LNCaP clone FGC (cell line): ENCODE measurements around the gene AKAP8.
"Not testable (repeated sequence)": the region's sequence is repeated elsewhere in the genome, so short reads cannot be mapped to it uniquely, and the experiment has no call there.

Experiments
- DNase-seq: peaks from one replicate; pipeline ENCODE4 v3.0.0-alpha.2; 2011; ENCODE audit warnings: low read depth
- H3K4me3 ChIP-seq: 2 replicates; pipeline ENCODE4 v1.5.1; 2011; ENCODE audit warnings: mild to moderate bottlenecking, low read depth, low read length, control low read depth
- TF ChIP-seq, protein P1 (sequence below): IDR thresholded peaks from 2 replicates; pipeline ENCODE4 v1.5.1; 2012; ENCODE audit warnings: mild to moderate bottlenecking; ENCODE audit not compliant: control insufficient read depth, insufficient read depth; ENCODE audit errors: extremely low read depth

The AKAP8 gene

DNA sequence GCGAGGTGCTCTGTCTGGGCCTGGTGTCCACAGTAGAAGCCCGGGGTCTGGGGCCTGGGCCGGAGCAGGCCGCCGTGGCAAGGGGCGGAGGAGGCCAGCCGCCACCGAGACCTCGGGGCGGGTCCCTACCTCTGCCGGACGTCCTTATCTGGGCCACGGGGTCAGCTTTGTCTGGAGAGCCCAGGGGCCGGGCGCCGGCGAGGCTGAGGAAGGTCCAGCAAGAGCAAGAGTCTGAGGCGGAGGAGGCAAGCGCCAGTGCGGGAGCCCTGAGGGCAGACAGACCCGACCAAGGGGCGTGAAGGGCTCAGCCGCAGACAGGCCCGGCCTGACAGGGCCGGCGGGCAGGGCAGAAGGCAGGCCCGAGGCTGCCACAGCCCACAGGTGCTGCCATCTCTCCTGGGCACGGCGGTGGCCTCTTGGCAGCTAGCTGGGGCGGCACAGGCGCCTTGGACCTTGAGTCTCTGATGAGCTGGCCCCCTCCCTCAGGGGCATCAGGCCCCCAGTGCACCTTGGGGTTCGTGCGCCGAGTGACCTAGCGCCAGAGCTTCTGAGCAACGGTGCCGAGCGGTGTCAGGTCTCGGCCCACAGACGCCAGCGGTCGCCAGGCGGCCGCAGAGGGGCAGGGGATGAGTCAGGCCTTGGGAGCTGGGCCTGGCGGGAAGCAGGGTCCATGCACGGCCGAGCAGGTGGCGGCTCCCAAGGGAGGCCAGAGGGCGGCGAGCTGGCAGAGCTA is 19.1 kb upstream of the AKAP8 start:
- no peak for DNase-seq
- TF ChIP-seq, protein P1, sequence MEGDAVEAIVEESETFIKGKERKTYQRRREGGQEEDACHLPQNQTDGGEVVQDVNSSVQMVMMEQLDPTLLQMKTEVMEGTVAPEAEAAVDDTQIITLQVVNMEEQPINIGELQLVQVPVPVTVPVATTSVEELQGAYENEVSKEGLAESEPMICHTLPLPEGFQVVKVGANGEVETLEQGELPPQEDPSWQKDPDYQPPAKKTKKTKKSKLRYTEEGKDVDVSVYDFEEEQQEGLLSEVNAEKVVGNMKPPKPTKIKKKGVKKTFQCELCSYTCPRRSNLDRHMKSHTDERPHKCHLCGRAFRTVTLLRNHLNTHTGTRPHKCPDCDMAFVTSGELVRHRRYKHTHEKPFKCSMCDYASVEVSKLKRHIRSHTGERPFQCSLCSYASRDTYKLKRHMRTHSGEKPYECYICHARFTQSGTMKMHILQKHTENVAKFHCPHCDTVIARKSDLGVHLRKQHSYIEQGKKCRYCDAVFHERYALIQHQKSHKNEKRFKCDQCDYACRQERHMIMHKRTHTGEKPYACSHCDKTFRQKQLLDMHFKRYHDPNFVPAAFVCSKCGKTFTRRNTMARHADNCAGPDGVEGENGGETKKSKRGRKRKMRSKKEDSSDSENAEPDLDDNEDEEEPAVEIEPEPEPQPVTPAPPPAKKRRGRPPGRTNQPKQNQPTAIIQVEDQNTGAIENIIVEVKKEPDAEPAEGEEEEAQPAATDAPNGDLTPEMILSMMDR: no peak
- no peak overlapping the region for H3K4me3 ChIP-seq

DNA sequence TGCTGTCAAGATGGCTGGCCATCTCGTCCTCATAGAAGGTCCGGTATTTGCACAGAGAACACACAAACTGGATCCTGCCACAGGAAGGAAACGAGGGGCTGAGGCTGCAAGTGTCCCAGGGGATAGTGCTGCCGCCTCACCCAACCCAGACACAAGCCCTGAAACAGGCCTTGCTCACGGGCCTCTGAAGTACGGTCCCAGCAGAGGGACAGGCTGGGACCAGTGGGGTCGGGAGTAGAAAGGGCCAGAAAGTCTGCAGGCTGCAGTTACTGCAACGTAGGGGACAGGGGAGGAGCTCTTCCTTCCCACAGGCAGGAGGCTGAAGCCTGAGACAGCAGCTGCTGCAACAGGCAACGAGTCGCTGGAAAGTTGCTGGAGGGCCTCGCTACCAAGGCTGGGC is 18.2 kb upstream of the AKAP8 start:
- TF ChIP-seq, protein P1: no peak
- DNase-seq: no peak
- H3K4me3 ChIP-seq: no peak overlapping the region

DNA sequence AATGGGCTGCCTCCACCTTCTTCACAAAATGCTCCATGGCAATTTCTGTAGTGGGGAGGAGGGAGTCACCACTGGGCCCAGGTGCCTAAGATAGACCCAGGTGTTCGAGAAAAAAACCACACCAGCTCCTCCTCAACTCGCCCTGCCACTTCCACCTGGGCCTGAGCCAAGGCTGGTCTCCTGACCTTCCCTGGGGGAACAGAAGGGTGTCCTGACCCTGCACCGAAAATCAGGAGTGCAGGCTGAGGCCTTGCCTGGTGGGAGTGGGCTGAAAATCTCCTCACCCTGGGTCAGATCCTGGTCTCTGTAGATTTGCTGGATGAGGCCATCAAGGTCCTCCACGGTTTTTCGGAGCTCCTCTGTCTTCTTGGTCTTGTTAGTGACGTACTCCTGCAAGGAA is 17.6 kb upstream of the AKAP8 start:
- TF ChIP-seq, protein P1: no peak
- no peak overlapping the region for H3K4me3 ChIP-seq
- no peak for DNase-seq

DNA sequence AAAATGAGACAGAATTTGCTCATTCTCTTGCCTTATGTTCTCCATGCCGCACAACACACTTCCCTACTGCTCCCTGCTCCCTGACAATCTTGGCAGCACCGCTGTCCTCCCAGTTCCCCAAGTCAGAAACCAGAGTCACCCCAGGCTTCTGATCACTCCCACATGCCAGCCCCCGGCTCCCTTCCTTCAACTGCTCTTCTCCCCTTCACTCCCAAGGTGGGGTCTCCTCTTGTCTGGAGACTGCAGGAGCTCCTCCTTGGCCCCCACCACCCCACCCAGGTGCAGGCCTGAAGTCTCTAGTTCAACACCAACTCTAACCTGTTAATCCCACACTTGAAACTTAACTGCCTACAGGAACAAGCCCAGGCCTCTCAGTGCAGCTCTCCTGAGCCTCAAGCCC is 16.8 kb upstream of the AKAP8 start:
- TF ChIP-seq, protein P1: no peak
- no peak for DNase-seq
- H3K4me3 ChIP-seq: no peak overlapping the region

DNA sequence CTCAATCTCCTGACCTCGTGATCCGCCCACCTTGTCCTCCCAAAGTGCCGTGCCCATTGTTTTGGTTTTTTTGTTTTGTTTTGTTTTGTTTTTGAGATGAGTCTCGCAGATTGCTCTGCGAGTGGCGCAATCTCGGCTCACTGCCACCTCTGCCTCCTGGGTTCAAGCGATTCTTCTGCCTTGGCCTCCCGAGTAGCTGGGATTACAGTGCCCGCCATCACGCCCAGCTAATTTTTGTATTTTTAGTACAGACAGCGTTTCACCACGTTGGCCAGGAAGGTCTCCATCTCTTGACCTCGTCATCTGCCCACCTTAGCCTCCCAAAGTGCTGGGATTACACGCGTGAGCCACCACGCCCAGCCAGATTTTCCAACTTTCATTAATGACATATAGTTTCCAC is 15.7 kb upstream of the AKAP8 start:
- not testable (repeated sequence) for DNase-seq, H3K4me3 ChIP-seq

DNA sequence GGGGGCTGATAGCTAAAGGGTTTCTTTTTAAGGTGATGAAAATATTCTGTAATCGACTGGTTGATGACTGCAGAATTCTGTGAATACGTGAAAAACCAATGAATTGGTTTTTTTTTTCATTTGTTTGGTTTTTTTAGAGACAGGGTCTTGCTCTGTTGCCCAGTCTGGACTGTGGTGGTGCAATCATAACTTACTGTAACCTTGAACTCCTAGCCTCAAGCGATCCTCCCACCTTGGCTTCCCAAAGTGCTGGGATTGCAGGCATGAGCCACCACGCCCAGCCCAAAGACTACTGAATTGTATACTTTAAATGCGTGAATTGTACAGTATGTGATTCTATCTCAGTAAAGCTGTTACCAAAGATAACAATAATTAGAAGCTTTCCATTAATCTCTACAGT is 14.8 kb upstream of the AKAP8 start:
- TF ChIP-seq, protein P1: no peak
- DNase-seq: no peak
- H3K4me3 ChIP-seq: no peak overlapping the region

DNA sequence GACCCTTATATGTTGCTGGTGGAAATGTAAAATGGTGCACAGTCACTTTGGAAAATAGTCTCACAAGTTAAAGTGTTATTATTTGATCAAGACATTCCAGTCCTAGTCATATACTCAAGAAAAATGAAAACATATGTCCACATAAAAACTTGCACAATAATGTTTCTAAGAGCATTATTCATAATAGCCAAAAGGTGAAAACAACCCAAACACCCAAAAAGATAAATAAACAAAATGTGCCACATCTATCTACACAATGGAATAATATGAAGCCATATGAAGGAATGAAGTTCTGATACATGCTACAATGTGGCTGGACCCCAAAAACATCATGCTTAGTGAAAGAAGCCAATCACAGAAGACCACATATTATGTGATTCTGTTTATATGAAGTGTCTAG is 14.4 kb upstream of the AKAP8 start:
- TF ChIP-seq, protein P1: no peak

More for the DNA sequence above, 14.4 kb upstream of the AKAP8 start:
- DNase-seq: no peak
- no peak overlapping the region for H3K4me3 ChIP-seq
